Activated CD4-positive, CD25-positive, alpha-beta regulatory T cell treated with anti-CD3 and anti-CD28 coated beads, Interleukin-2, amount 50 U/mL, for 72 hours (primary cell): ENCODE data around the gene STMN1.
A peak's percentile ranks its signal among the peaks of the same experiment; 100 is the strongest.

Experiments
- DNase-seq: peaks from one replicate; pipeline ENCODE4 v3.0.0; 2021

STMN1 gene

GRCh38 chr1:25890239-25891034, 15.8 kb downstream of the STMN1 start:
- DNase-seq, result no peak

GRCh38 chr1:25889470-25889869, 16.7 kb downstream of the STMN1 start:
- no peak for DNase-seq

GRCh38 chr1:25888426-25888987, 17.7 kb downstream of the STMN1 start:
- DNase-seq, result no peak

DNA sequence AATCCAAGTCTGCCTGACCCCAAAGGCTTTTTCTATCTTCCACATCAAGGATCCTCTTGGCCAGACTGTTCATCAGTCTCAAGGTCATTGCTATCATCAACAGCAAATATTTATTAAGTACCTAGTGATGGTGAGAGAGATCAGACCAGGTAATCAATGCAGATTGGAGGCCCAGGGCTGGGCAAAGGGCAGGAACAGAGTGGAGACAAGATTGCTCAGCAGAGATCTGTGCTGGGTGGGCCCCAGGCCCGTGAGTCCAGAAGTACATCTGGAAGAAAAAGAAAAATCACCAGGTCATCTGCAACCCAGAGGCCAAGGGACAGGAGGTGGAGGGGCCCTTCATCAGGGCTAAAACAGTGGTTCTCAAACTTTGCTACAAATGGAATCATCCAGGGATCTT, 20.6 kb downstream of the STMN1 start:
- DNase-seq, result no peak

- DNase-seq, result no peak
Measured at GRCh38 chr1:25881266-25881665, 25.0 kb downstream of the STMN1 start.

- DNase-seq, result no peak
Measured at GRCh38 chr1:25880518-25880917, 25.7 kb downstream of the STMN1 start.

DNA sequence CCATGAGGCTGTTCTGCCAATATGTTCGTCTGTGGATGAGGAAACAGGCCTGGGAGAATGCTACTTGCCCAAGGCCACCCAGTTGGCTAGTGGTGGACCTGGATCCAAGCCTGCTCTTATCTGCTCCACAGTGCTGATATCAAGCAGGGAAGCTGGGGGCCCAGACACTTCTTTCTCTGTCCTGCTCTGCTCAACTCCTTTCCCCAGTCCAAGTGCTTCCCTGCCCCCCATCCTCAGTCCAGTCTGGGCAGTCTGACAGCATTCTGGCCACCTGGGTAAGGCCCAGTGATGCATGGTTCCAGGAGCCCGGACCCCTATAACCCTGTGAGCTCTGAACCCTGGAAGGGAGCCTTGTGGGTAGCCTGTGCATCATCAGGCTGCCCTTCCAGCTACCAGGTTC, 26.5 kb downstream of the STMN1 start:
- no peak for DNase-seq

GRCh38 chr1:25878690-25879089, 27.5 kb downstream of the STMN1 start:
- no peak for DNase-seq

GRCh38 chr1:25877155-25877554, 29.1 kb downstream of the STMN1 start:
- no peak for DNase-seq

DNA sequence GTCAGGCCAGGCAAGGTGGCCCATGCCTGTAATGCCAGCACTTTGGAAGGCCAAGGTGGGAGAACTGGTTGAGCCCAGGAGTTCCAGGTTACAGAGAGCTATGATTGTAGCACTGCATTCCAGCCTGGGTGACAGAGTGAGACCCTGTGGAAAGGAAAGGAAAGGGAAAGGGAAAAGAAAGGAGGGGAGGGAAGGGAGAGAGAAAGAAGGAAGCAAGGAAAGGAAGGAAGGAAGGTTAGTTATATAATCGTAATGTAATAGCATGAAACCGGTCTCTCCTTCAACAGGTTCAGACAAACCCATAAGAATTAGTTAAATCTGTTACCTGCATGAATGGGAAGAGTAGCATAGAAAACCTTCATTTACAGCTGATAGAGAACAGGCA, 29.5 kb downstream of the STMN1 start:
- no peak for DNase-seq

DNA sequence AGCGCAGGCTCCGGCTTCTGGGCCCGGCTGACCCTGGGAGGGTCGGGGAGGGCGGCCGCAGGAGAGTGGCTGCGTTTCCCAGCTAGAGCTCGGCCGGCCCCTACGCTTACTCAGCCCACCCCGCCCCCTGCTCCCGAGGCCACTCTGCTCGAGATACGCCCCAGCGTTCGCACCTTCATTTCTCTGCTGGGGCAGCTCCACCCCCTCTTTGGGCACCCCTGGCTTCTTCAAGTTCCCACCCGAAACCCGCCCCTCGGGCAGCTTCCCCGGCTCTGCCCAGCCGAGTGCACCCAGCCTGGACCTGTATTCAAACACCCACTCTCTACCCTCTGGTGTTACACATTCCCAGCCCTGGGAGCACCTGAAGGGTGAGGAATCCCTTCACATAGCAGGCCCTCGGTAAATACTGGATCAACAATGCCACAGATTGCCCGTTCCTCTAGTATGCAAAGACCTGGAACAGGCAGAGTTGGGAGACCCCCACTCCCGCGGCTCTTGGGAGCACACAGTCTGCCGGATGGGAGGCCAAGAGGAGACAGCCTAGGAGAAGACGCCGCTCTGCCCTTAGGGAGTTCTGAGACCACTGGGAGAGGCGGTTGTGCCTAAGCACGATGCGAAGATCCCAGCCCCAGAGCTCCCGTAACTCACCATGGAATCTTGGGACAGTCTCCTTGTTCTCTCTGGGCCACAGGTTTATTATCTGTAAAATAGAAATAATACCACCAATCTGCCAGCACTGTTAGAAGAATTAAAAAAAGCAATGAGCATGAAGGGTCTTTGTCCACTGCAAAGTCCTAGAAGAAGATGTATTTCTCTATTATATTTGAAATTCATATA, 30.1 kb downstream of the STMN1 start:
- no peak for DNase-seq

- DNase-seq, result peak; percentile 71
Measured at GRCh38 chr1:25875154-25875855, 30.9 kb downstream of the STMN1 start, which contains the start of gene PAQR7. PAQR7 (minus strand) TSS chr1:25875708; CDS start chr1:25863839, 11,869 bp downstream.

DNA sequence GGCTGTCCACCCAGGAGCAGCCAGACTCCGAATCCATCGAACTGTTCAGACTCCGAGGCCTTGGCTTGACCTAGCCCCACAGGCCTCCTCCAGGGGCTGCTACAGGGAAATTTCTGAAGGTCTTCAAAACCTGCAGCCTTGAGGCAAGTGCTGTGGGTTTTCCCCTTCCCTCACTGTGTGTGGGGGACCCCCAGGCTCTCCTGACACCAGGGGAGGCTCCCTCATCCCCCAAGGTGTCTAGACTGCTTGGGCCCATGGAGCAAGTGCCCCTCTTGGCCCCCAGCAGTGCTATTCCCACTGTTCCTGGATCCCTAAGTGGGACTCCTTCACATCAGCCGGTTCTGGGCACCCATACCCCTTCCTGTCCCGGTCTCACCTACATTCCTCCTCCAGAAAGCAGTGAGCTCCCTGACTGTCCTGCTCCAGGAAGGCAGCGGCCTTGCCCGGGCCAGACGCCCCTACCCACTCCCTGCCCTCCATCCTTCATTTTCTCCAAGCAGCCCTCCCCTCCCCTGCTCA, 31.5 kb downstream of the STMN1 start:
- no peak for DNase-seq

DNA sequence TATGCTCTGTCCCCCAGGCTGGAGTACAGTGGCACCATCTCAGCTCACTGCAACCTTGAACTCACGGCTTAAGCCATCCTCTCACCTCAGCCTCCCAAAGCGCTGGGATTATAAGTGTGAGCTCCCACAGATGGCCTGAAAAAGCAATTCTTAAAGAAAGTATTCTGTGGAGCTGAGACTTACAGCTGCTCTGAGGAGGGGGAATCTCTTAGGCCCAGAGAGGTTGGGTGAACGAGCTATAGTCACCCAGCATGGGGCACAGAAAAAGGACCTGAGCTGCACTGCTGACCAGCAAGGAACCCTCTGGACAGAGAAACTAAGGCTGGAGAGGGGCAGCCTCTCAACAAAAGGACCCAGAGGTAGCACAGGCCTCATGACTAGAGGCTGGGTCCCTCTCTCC, 32.0 kb downstream of the STMN1 start:
- DNase-seq, result no peak

GRCh38 chr1:25873120-25873519, 33.1 kb downstream of the STMN1 start:
- DNase-seq, result no peak

GRCh38 chr1:25872713-25873112, 33.5 kb downstream of the STMN1 start:
- no peak for DNase-seq

DNA sequence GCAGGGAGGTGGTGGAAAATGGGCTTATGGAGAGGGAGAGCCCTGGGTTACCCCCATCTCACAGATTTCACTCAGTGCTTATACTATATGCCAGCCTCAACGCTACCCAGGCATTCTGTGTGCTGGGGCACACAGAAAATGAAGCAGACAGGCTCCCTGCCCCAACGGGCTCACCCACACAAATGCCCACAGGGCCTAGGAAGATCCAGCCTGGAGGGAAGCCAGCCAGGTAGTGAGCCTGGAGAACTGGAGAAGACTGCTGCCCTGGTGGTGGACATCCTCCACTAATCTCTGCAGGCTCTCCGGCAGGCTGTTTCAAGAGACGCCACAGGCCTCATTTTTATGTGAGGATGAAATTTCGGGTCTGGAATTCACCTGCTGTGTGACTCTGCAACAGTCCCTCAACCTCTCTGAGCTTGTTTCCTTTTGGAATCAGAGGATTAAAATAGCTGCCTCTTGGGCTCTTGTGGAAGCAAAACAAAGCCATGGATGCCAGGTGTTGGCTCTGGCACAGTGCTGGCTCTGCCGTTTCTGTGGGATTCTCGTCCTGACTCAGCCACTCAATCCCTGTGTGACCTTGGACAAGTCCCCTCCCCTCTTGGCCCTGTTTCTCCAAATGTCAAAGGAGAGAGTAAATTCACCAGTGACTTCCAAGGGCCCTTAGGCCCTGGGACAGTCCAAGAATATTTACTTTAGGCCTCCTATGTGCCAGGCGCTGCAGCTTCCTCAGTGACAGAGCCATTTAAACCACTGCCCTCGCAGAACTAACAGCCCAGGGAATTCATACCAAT, 34.3 kb downstream of the STMN1 start:
- DNase-seq, result no peak

DNA sequence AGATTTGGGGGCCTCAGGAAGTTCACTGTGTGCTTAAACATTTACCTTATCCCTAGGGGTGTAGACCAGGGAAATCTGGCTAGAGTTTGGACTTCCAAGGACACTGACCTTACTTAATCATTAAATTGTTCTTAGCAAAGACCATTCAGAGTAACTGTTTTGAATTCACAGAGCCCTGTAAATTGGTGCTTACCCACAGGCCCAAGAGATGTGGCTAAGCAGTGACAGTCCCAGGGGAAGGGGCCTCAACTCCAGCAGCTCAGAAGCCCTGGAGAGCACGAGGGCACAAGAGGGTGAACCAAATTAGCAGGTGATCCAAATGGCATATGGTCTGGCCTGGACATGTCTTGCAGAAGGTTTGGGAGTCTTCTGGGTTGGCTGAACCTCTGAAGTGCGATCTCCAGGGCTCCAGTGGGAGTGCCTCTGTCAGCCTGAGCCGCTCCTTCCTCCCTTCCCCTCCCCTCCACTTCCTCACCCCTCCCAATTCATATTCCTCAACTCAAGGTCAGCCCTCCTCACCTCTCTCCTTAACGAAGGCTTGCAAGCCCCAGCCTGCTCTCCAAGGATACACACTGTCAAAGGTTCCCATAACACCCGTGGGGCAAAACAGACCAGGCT, 35.0 kb downstream of the STMN1 start:
- no peak for DNase-seq

DNA sequence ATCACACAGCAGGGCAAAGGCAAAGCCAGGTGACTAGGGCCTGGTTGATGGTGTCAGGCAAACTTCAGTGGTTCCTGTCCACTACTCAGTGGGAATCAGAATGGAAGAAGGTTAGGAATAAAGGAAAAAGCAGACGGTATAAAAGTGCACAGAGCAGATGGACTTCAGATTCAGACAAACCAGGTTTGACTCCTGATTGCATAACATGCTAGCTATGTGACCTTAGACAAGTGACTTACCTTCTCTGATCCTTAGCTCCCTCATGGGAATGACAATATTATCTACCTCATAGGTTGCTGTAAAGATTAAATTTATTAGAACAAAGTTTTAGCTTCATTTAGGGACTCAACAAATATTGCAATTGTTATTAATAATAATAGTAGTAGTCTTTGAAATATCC, 35.6 kb downstream of the STMN1 start:
- no peak for DNase-seq

- DNase-seq, result no peak
Measured at GRCh38 chr1:25869909-25870606, 36.2 kb downstream of the STMN1 start.
